ENCODE measurements around the gene KRT3. TPM values are rescaled to one million over a fixed set of nuclear protein-coding genes. Genes with fewer than 3 reads are reported as not detected.
"Not testable (repeated sequence)": the region's sequence is repeated elsewhere in the genome, so short reads cannot be mapped to it uniquely, and the experiment has no call there.

Gene KRT3
- total RNA-seq, 1 donor from 2014 or later: not detected

DNA sequence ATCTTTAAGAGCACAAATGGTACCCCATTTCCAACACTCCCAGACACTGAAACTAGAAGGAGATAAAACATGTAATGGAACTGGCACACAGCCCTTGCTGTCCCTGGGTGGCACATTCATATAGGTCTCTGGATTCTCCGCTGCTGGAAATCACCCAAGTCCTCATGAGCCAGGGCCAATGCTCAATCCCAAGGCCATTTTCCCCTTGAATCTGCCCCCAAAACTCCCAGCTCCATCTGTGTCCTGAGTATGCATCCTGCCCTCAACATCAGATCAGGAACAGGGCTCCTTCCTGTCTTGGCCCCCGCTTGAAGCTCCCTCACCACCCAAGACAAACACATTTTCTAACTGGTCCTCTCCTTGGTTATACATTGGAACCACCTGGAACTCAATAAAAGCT, 43.4 kb downstream of the KRT3 start:
- Mint-ChIP-seq H3K9me3 (ENCODE audit: unreplicated experiment) (no peaks in the 10 kb centered on the region), H3K27ac (ENCODE audit: unreplicated experiment) (no peak overlapping the region), H3K27me3 (ENCODE audit: unreplicated experiment) (peaks cover 2% of the 10 kb centered on the region), H3K4me3 (ENCODE audit: unreplicated experiment) (no peak overlapping the region), H3K36me3 (ENCODE audit: unreplicated experiment) (no peaks in the 10 kb centered on the region), H3K4me1 (ENCODE audit: low read depth, unreplicated experiment) (no peaks in the 10 kb centered on the region)
- DNase-seq: no peak
- TF ChIP-seq, protein P1, sequence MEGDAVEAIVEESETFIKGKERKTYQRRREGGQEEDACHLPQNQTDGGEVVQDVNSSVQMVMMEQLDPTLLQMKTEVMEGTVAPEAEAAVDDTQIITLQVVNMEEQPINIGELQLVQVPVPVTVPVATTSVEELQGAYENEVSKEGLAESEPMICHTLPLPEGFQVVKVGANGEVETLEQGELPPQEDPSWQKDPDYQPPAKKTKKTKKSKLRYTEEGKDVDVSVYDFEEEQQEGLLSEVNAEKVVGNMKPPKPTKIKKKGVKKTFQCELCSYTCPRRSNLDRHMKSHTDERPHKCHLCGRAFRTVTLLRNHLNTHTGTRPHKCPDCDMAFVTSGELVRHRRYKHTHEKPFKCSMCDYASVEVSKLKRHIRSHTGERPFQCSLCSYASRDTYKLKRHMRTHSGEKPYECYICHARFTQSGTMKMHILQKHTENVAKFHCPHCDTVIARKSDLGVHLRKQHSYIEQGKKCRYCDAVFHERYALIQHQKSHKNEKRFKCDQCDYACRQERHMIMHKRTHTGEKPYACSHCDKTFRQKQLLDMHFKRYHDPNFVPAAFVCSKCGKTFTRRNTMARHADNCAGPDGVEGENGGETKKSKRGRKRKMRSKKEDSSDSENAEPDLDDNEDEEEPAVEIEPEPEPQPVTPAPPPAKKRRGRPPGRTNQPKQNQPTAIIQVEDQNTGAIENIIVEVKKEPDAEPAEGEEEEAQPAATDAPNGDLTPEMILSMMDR (IDR thresholded peaks at IDR 0.05; ENCODE audit: partially characterized antibody, unreplicated experiment): no peak

DNA sequence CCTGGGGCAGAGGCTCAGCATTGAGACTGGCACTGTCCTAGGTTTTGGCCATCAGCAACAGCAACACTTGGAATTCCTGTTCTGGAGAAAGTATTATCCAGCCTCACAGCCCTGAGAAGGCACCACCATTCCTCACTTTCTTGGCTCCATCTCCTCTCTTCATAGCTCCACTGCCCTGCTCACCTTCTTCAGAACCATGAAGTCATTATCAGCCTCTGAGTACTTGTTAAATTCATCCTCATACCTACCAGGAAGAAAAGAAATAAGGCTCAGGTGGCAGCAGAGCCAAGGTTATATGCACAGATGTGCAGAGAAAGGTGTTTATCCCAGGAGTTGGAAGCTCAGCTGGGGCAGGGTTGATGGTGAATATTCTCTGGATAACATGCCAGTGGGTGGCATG, 44.1 kb downstream of the KRT3 start:
- H3K9me3 Mint-ChIP-seq (ENCODE audit: unreplicated experiment): no peaks in the 10 kb centered on the region
- H3K36me3 Mint-ChIP-seq (ENCODE audit: unreplicated experiment): no peaks in the 10 kb centered on the region
- TF ChIP-seq, protein P1 (IDR thresholded peaks at IDR 0.05; ENCODE audit: partially characterized antibody, unreplicated experiment): no peak
- no peak overlapping the region for H3K27ac Mint-ChIP-seq (ENCODE audit: unreplicated experiment)
- no peak overlapping the region for H3K4me3 Mint-ChIP-seq (ENCODE audit: unreplicated experiment)
- peaks cover 2% of the 10 kb centered on the region for H3K27me3 Mint-ChIP-seq (ENCODE audit: unreplicated experiment)
- no peaks in the 10 kb centered on the region for H3K4me1 Mint-ChIP-seq (ENCODE audit: low read depth, unreplicated experiment)
- DNase-seq: no peak

DNA sequence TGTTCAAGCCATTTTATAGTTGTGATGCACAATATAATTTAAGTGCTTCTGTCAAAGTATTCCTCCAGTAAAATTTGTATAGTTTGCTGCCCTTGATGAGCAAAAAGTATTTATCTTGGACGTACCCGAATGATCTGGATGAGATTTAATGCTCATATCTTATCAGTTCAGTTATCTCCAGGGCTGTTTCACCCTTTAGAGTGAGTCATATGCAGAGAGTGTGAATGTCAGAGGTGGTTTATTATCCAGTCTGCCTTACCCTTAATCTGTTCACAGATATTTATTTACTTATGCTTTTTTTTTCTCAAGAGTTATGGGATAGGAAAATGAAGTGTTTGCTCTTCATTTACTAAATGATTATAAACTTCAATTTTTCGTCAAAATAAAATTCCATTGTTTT, 45.4 kb downstream of the KRT3 start:
- not testable (repeated sequence) for H3K27ac Mint-ChIP-seq (ENCODE audit: unreplicated experiment); H3K36me3 Mint-ChIP-seq (ENCODE audit: unreplicated experiment); H3K4me1 Mint-ChIP-seq (ENCODE audit: low read depth, unreplicated experiment); H3K27me3 Mint-ChIP-seq (ENCODE audit: unreplicated experiment); H3K4me3 Mint-ChIP-seq (ENCODE audit: unreplicated experiment); DNase-seq; H3K9me3 Mint-ChIP-seq (ENCODE audit: unreplicated experiment)

DNA sequence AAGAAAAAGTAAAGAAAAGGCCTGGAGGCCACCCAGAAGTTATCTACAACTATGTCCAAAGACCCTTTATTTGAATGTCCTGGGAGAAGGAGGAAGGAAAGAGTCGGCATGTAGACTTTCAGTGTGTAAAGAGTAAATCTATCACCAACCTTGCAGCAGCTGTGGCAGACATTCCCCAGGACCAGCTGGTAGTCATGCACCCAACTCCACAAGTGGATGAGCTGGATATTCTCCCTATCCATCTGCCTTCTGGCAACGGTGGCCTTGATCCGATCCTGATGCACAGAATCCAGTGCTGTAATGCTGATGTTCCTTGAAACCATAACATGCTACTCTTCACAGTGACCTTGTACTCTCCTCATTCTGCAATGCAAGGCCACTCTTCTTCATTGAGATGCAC, 46.1 kb downstream of the KRT3 start:
- TF ChIP-seq, protein P1 (IDR thresholded peaks at IDR 0.05; ENCODE audit: partially characterized antibody, unreplicated experiment): no peak
- no peak for DNase-seq
- H3K9me3 Mint-ChIP-seq (ENCODE audit: unreplicated experiment): no peaks in the 10 kb centered on the region
- H3K36me3 Mint-ChIP-seq (ENCODE audit: unreplicated experiment): no peaks in the 10 kb centered on the region
- H3K4me3 Mint-ChIP-seq (ENCODE audit: unreplicated experiment): no peak overlapping the region
- no peaks in the 10 kb centered on the region for H3K4me1 Mint-ChIP-seq (ENCODE audit: low read depth, unreplicated experiment)
- H3K27me3 Mint-ChIP-seq (ENCODE audit: unreplicated experiment): peaks cover 2% of the 10 kb centered on the region
- no peak overlapping the region for H3K27ac Mint-ChIP-seq (ENCODE audit: unreplicated experiment)

DNA sequence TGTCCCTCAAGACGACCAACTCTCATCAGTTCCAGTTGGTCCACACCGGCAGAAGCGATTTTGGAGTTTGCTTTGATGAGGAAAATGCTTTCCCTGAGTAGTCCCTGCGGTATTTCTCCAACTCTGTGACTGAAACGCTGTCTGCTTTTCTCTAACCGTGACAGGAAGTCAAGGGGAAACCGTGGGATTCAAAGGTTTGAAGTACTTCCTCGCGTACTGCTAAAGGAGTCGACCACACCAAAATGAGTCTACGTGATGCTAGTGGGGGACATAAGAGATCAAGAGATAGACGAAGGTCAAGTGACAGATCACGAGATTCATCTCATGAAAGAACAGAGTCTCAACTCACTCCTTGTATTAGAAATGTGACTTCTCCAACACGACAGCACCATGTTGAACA, 47.3 kb downstream of the KRT3 start:
- no peak for DNase-seq
- no peaks in the 10 kb centered on the region for H3K36me3 Mint-ChIP-seq (ENCODE audit: unreplicated experiment)
- no peaks in the 10 kb centered on the region for H3K9me3 Mint-ChIP-seq (ENCODE audit: unreplicated experiment)
- H3K4me1 Mint-ChIP-seq (ENCODE audit: low read depth, unreplicated experiment): no peaks in the 10 kb centered on the region
- peaks cover 2% of the 10 kb centered on the region for H3K27me3 Mint-ChIP-seq (ENCODE audit: unreplicated experiment)
- TF ChIP-seq, protein P1 (IDR thresholded peaks at IDR 0.05; ENCODE audit: partially characterized antibody, unreplicated experiment): no peak
- H3K27ac Mint-ChIP-seq (ENCODE audit: unreplicated experiment): no peak overlapping the region
- no peak overlapping the region for H3K4me3 Mint-ChIP-seq (ENCODE audit: unreplicated experiment)

DNA sequence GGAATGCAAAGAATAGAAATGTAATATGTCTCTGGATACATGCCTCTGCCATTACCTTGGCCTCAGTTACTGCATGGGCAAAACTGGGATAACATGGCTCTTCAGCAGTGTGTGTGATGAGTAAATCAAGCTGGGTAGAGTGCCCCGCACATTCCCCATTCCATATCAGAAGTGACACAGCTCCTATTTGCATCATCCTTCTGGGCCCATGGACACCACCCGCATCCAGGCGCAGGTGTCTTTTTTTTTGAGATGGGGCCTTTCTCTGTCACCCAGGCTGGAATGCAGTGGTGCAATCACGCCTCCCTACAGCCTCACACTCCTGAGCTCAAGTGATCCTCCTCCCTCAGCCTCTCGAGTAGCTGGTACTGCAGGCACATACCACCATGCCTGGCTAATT, 50.4 kb downstream of the KRT3 start:
- no peaks in the 10 kb centered on the region for H3K9me3 Mint-ChIP-seq (ENCODE audit: unreplicated experiment)
- TF ChIP-seq, protein P1 (IDR thresholded peaks at IDR 0.05; ENCODE audit: partially characterized antibody, unreplicated experiment): no peak
- H3K4me3 Mint-ChIP-seq (ENCODE audit: unreplicated experiment): no peak overlapping the region
- H3K4me1 Mint-ChIP-seq (ENCODE audit: low read depth, unreplicated experiment): no peaks in the 10 kb centered on the region
- no peak overlapping the region for H3K27ac Mint-ChIP-seq (ENCODE audit: unreplicated experiment)
- peaks cover 5% of the 10 kb centered on the region for H3K27me3 Mint-ChIP-seq (ENCODE audit: unreplicated experiment)
- H3K36me3 Mint-ChIP-seq (ENCODE audit: unreplicated experiment): no peaks in the 10 kb centered on the region
- DNase-seq: no peak

Measured in glutamatergic neuron (in vitro differentiated cells).